GM18520 (cell line): ENCODE measurements around the gene EIF2B5.

Source experiments
- ATAC-seq: cut with Tn5 transposase; IDR thresholded peaks from one replicate; pipeline ENCODE4 v1.9.1; 2021; ENCODE audit not compliant: unreplicated experiment

The EIF2B5 gene

DNA sequence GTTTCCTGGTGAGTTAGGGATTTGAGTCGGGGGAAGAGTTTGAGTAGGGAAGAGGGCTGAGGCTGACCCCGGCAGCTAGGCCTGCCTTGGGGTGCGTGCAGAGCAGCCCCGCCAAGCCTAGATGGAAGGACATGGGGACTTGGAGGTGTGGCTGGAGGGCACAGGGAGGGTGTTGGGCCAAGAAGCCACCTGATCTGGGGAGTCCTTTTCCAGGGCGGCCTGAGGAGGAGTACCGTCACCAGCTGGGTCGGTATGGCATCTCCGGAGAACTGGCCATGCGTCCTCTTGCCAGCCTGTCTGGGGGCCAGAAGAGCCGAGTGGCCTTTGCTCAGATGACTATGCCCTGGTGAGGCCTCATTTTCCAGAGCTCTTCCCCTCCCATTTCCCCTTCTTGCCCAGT lies 57.7 kb downstream of the EIF2B5 start:
- ATAC-seq: no peak

- ATAC-seq: no peak
Observed at GRCh38 chr3:184193991-184194539, 58.9 kb downstream of the EIF2B5 start.
